Urinary bladder (tissue), 4 donors: ENCODE measurements around the gene PAX2. TPM values are rescaled to one million over a fixed set of nuclear protein-coding genes. Genes with fewer than 3 reads are reported as not detected.

Experiments
- DNase-seq: peaks from one replicate; pipeline ENCODE4 v3.0.0-alpha.2; 2015; ENCODE audit errors: extremely low spot score
- H3K27ac ChIP-seq: one replicate; pipeline ENCODE4 v1.5.1; 2013; ENCODE audit warnings: low read depth, mild to moderate bottlenecking, moderate library complexity
- H3K36me3 ChIP-seq: one replicate; pipeline ENCODE4 v1.6.1; 2013; ENCODE audit warnings: mild to moderate bottlenecking, moderate library complexity; ENCODE audit not compliant: insufficient read depth
- H3K4me1 ChIP-seq: one replicate; pipeline ENCODE4 v1.6.1; 2013; ENCODE audit warnings: mild to moderate bottlenecking, moderate library complexity; ENCODE audit not compliant: insufficient read depth
- H3K4me3 ChIP-seq: one replicate; pipeline ENCODE4 v1.5.1; 2013; ENCODE audit warnings: low read depth, low read length
- whole genome bisulfite sequencing: extraction: QIAGEN DNeasy Blood & Tissue Kit; methylation state at CpG from one replicate; pipeline ENCODE4 v1.1.7; 2013; 5-methylcytosine and 5-hydroxymethylcytosine counted together
- polyA plus RNA-seq: library from polyadenylated mRNA; stranded (reverse); fragments of 200-250 nt; gene quantifications from one replicate; pipeline ENCODE4 v1.2.3, GENCODE V29; 2013
- total RNA-seq: library from RNA; depleted of rRNA; stranded (reverse); fragments of >200 nt; gene quantifications from one replicate; pipeline ENCODE4 v1.2.3, GENCODE V29; 2014
- donor health status: healthy with polysubstance abuse.
- donor health status: healthy.

The PAX2 gene
- total and polyA plus RNA-seq, 2 donors = not detected

DNA sequence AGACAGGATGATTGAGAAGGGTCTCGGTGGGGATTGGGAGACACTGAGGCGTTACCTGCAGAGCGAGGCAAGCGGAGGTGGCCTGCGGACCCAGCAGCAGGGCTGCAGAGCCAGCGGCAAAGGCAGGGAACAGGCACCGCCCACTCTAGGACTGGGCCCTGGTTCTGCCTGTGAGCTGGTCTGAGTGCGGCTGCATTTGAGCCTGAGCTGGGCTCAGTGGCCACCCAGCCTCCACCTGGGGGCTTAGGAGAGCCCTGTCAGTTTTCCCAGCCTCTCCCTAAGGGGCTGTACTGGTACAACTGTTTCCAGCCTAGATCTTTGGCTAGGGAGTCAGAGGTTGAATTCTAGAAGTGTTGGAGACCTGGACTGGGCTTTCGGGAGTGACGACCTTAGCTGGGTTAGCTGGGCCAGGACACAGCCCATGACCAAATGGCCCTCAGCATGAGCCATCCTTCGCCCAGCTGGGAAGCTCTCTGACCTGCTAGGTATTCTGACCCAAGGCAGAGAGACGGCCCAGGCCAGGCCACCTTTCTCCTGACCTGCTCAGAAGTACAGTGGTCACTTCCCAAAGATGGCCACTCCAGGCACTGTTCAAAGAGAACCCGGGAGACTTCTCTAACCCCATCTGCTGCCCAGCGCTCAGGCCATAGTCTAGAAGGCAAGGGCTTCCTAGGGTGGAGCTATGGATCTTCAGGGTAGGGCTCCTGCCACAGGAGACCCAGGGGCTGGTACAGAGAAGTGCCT, 64.9 kb downstream of the PAX2 start:
- WGBS = 83% methylated on average over 14 of the region's 14 CpGs

DNA sequence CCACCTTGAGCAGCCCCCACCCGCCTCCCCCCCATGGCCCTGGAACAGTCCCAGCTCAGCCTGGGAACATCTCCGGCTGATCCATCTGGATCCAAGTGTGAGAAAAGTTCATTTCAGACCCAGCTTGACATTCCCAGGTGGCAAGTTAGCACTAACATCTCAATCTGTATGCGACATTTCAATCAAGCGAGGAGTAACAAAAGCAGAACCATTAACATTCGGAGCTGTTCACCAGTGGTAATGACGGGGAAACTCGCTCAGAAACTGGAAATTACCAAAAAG, 65.4 kb downstream of the PAX2 start:
- 88% methylated on average over 7 of the region's 7 CpGs for WGBS
- Histone ChIP-seq H3K27ac (no peak overlapping the region), H3K4me3 (no peak overlapping the region), H3K4me1 (no peaks in the 10 kb centered on the region), H3K36me3 (no peaks in the 10 kb centered on the region)
- DNase-seq = no peak

More for the DNA sequence above, 64.9 kb downstream of the PAX2 start:
- DNase-seq = no peak
- Histone ChIP-seq H3K4me3 (no peak overlapping the region), H3K4me1 (no peaks in the 10 kb centered on the region), H3K36me3 (no peaks in the 10 kb centered on the region), H3K27ac (no peak overlapping the region)

DNA sequence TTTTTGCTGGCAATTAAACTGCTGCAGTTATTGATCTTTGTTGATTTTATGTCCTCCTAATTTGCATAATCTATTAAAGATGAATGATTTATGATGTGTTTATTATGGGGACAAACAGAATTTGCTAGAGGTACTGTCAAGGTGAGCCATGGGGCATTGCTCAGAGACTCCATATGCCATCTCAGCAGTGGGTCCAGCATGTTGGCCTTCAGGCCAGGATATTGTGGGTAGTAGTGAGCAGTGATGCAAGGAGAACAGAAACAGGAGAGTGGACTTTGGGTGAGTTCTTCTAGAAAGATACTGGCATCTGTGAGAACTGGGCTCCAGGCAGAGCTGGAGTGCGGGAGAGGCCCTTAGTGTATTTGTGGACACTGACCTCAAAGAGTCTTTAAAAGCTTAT, 65.9 kb downstream of the PAX2 start:
- no peak for DNase-seq
- Histone ChIP-seq H3K36me3 (no peaks in the 10 kb centered on the region), H3K4me3 (no peak overlapping the region), H3K4me1 (no peaks in the 10 kb centered on the region), H3K27ac (no peak overlapping the region)
- WGBS = 88% methylated on average over 1 of the region's 1 CpG

DNA sequence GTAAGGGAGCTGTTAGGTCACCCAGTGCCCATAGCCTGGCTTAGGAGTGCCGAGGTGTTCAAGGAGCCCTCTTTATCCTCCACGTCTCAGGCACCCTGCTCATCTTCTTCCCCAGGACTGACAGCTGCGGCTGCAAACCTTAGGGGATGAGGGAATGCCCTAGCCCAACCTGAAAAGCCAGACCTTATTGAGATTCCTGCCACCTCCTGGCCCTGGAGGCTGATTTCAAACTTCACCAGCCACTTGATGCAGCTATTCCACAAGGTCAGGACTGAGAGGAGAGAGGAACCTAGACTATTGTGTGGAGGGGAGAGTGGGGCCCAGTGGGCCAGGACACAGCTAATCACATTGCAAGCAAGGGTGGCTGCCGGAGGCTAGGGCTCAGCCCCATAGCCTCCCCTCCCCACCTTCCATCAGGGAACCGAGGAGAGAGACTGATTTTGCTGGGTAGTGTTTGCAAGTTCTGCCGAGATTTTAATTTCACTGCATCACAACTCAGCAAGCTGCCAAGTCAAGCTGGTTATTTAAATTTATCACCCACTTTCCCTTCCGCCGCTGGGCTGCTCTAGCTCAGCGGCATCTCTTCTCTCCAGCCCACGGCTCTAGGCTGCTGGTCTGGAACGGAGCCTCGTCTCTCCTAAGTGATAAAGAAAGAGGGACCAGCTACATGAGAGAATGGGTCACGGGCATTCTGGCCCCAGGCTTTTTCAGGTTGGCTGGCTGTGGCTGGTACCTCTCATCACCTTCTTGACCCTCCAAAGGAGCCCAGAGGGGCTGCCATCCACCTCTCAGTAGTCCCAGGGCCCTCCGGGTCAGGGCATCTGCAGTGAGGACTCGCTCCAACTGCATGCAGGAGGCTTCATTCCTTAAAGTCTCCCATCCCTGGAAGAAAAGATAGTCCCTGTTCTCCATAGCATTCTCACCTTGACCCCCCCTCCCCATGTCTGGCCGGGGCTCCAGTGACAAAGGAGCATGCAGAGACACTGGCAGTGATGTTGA, 66.7 kb downstream of the PAX2 start:
- WGBS = 58% methylated on average over 16 of the region's 16 CpGs
- Histone ChIP-seq H3K36me3 (no peaks in the 10 kb centered on the region), H3K4me1 (no peaks in the 10 kb centered on the region), H3K4me3 (no peak overlapping the region), H3K27ac (no peak overlapping the region)
- no peak for DNase-seq

DNA sequence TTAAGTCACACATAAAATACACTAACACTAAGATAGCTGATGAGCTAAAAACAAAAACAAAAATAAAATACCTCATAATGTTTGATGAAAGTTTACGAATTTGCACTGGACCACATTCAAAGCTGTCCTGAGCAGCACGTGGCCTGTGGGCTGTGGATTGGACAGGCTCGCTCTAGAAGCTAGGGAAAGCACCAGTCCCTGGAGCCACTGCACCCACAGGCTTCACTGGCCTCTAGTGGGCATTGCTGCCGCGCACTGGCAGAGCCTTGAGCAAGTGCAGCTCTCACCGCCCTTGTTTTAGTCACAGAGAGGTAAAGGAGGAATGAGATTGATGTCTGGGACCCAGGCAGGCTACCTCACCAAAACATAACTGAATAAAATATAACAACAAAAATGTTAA, 67.6 kb downstream of the PAX2 start:
- Histone ChIP-seq H3K27ac (no peak overlapping the region), H3K4me3 (no peak overlapping the region), H3K36me3 (no peaks in the 10 kb centered on the region), H3K4me1 (no peaks in the 10 kb centered on the region)
- 74% methylated on average over 6 of the region's 6 CpGs for WGBS
- DNase-seq = no peak

DNA sequence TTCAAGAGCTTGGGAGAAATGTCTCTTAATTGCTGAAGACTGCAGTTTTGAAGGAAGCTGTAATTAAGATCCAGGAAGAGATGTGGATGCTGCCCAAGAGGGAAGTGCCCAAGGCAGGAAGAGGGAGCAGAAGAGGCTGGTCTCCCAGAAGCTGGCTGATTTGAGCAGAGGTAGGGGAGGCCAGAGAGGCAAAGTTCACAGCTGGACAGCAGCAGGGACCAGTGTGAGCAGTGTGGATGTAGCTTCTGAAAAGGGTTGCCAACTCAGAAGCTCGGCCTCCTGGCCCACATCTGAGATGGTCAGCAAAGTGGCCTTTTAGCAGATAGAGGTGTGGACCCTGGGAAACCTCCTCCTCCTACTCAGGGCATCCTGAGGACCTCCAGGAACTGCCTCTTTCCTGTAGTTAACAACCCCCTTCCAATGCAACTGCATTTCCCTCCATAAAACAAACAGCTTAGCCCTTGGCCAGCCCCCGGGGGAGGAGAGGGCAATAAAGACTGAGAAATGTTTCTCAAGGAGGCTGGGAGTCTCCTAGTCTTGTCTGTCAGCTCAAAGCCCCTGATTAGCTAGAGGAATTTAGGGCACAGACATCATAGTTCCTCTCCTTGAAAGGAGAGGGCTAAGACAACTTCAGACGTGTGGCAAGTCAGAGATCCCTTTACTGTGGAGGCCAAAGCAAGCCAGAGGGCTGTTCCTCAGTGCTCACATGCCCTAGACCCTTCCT, 69.5 kb downstream of the PAX2 start:
- no peak for DNase-seq
- no peak overlapping the region for H3K4me3 ChIP-seq
- H3K4me1 ChIP-seq = no peaks in the 10 kb centered on the region
- H3K27ac ChIP-seq = no peak overlapping the region
- no peaks in the 10 kb centered on the region for H3K36me3 ChIP-seq
- WGBS = 15% methylated on average over 3 of the region's 3 CpGs

DNA sequence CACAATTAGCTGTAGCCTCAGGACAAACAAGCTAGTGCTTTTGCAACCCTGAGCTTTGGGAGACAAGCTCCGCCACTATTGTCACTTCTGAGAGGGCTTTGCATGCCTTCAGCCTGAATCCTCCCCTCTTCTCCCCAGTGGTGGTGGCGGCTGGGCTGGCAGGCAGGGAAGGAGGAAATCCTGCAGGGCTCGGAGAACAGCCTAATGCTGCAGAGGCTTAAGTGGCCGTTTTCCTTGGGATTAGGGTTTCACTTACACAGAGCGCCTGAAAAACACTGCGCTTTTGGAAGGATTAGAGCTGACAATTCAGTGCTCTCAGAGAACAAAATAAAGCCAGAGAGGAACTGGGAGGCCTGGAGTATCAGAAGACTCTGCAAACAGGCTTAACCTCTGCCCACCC, 71.3 kb downstream of the PAX2 start:
- Histone ChIP-seq H3K4me3 (no peak overlapping the region), H3K27ac (no peak overlapping the region), H3K36me3 (no peaks in the 10 kb centered on the region), H3K4me1 (no peaks in the 10 kb centered on the region)
- WGBS = 24% methylated on average over 6 of the region's 6 CpGs
- no peak for DNase-seq

DNA sequence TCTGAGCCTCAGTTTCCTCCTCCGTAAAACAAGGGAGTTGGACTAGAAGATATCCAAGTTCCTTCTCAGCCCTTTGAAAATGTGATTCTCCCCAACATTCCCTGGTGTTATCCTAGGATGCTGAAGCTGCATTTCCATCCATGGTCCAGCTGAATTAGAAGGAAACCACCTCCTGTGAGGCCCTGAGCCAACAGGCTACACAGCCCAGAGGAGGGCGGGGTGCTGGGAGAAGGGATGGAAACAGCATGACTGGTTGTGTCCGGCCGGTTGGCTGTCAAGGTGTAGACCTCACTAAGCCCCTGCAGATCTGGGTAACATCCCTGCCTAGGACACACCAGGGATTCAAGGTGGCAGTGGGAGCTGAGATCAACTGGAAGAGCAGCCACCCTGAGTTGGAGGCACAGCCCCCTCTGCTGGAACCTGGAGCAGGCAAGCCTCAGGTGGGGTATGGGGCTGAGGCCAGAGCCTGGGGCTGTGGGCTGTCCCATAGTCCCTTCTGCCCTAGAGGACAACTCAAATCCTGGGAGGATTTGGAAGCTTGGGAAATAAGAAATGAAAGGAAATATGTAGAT, 72.0 kb downstream of the PAX2 start:
- Histone ChIP-seq H3K27ac (no peak overlapping the region), H3K4me3 (no peak overlapping the region), H3K4me1 (no peaks in the 10 kb centered on the region), H3K36me3 (no peaks in the 10 kb centered on the region)
- no peak for DNase-seq
- 57% methylated on average over 4 of the region's 4 CpGs for WGBS

DNA sequence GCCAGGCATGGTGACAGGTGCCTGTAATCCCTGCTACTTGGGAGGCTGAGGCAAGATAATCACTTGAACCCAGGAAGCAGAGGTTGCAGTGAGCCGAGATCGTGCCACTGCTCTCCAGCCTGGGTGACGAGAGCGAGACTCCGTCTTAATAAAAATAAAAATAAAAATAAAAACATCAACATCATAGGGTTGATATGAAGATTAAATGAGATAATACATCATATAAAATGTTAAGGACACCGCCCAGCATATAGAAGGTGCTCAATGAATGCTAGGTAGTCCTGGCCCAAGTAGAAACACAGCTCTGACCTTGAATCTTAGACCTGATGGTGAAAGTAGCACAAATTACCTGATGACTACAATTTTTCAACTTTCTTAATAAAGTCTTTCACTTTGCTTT, 74.0 kb downstream of the PAX2 start:
- Histone ChIP-seq H3K27ac (no peak overlapping the region), H3K36me3 (no peaks in the 10 kb centered on the region), H3K4me3 (no peak overlapping the region), H3K4me1 (no peaks in the 10 kb centered on the region)
- WGBS = 95% methylated on average over 6 of the region's 6 CpGs
- DNase-seq = no peak

DNA sequence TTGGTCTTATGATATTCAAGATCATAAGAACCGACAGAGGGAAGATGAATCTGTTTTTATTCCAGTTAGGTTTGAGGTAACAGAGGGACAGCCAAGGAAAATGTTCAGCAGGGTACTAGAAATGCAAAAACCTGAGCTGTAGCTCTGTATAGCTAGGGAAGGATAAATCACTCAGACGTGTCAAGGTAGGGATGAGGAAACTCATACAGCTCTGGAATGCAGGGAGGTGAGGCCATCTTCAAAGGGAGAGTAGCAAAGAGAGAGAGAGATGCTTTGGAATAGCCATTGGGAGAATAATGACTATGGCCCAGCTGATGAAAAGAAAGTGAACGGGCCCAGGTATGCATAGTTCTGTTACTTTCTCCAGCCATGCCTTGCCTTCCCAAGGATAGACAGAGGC, 77.8 kb downstream of the PAX2 start:
- no peak overlapping the region for H3K4me3 ChIP-seq
- peaks cover 3% of the 10 kb centered on the region for H3K4me1 ChIP-seq
- no peak for DNase-seq
- WGBS = 51% methylated on average over 3 of the region's 3 CpGs
- H3K27ac ChIP-seq = no peak overlapping the region
- no peaks in the 10 kb centered on the region for H3K36me3 ChIP-seq

DNA sequence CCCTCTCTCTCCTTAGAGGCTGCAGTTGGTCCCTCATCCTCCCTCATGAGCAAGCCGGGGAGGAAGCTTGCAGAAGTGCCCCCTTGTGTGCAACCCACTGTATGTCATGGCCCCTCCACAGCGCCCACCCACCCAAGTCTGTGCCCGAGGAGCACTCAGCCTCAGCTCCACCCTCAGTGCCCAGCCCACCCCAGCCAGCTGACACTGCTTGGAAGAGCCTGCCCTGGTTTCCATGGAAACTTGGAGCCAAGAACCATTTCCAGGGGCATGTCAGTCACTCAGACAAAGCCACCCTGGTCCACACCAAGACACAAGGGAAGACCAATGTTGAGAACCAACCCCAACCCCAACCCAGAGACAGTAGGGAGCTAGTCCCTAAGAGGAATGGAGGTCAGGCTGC, 79.5 kb downstream of the PAX2 start:
- Histone ChIP-seq H3K4me3 (no peak overlapping the region), H3K4me1 (peaks cover 3% of the 10 kb centered on the region), H3K36me3 (no peaks in the 10 kb centered on the region), H3K27ac (no peak overlapping the region)
- 44% methylated on average over 3 of the region's 3 CpGs for WGBS
- no peak for DNase-seq

DNA sequence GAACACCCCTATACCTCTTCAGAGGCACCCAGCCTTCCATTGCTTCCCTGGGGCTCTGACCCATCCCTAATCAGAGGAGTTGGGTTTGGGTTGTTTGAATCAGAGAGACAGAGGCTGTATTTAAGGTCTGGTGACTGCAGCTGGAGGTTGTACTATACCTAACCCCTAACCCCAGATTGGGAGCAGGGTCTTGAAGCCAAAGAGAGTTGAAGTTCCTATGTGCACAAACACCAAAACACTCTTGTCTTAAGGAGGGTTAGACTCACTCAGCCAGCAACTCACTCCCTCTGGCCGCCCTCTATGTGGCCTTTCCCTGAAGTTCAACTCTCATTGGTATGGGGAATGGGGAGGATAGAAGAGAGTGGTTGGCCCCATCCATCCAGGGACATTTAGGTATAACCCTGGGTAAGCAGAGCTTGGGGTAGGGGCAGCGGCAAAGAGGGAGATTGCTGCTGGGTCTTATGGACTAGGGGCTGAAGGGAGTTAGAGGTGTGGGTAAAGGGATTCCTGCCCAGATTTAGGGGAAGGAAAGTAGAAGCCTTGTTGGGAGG, 80.0 kb downstream of the PAX2 start:
- Histone ChIP-seq H3K36me3 (no peaks in the 10 kb centered on the region), H3K4me1 (peaks cover 3% of the 10 kb centered on the region), H3K4me3 (no peak overlapping the region), H3K27ac (no peak overlapping the region)
- DNase-seq = no peak
- WGBS = 16% methylated on average over 2 of the region's 2 CpGs

DNA sequence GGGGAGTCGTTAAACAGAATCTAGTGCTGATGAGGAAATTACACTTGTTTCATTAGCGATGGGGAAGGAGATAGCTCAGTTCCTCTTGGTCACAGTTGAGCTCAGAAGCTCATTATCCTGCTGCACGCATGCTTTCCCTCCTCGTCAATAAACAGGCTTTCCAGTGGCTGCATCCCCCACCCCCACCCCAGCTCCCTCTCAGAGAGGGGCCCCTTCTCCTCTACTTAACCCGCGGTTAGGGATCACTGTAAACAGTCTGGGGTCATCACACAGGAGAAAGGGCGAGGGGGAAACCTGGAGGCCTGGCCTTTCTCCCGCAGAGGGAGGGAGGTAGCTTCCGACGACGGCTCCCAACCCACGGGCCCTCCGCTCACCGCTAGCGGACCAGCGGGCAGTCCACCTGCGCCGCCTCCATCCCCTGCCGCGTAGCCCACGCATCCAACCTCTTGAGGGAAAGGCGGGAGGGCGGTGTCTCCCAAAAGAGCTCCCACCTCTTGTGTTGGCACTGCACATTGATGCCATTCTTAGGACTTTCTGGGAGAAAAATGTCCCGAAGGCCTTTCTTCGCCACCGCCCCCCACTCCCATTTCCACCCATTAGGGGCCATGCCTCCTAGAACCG, 80.8 kb downstream of the PAX2 start:
- Histone ChIP-seq H3K27ac (no peak overlapping the region), H3K4me3 (no peak overlapping the region), H3K4me1 (peaks cover 3% of the 10 kb centered on the region), H3K36me3 (no peaks in the 10 kb centered on the region)
- no peak for DNase-seq
- 2% methylated on average over 27 of the region's 27 CpGs for WGBS
